Stimulated activated effector memory CD8-positive, alpha-beta T cell treated with anti-CD3 and anti-CD28 coated beads, Interleukin-12 subunit alpha, Interleukin-12 subunit beta, amount 100 ng/mL, for 72 hours (primary cell): ENCODE data around the gene UBE2QL1.

Experiments
- ATAC-seq: fragments of 150-1000 bp; cut with Tn5 transposase; 2 replicates; pipeline ENCODE4 v1.10.0; 2021
- DNase-seq, 2 donors: peaks; one replicate each; pipeline ENCODE4 v3.0.0; 2021 to 2022; ENCODE audit warnings: low spot score in 2 of 2
- H3K27ac Mint-ChIP-seq: one replicate; pipeline ENCODE4 v1.8.0; 2022; ENCODE audit warnings: mild to moderate bottlenecking, mixed read lengths
- H3K36me3 Mint-ChIP-seq: one replicate; pipeline ENCODE4 v1.8.0; 2022; ENCODE audit warnings: mild to moderate bottlenecking, mixed read lengths
- H3K4me1 Mint-ChIP-seq: one replicate; pipeline ENCODE4 v1.8.0; 2022; ENCODE audit warnings: mixed read lengths
- H3K4me3 Mint-ChIP-seq: one replicate; pipeline ENCODE4 v1.8.0; 2022; ENCODE audit warnings: mild to moderate bottlenecking, mixed read lengths
- H3K9me3 Mint-ChIP-seq: one replicate; pipeline ENCODE4 v1.8.0; 2022; ENCODE audit warnings: mixed read lengths

The UBE2QL1 gene

DNA sequence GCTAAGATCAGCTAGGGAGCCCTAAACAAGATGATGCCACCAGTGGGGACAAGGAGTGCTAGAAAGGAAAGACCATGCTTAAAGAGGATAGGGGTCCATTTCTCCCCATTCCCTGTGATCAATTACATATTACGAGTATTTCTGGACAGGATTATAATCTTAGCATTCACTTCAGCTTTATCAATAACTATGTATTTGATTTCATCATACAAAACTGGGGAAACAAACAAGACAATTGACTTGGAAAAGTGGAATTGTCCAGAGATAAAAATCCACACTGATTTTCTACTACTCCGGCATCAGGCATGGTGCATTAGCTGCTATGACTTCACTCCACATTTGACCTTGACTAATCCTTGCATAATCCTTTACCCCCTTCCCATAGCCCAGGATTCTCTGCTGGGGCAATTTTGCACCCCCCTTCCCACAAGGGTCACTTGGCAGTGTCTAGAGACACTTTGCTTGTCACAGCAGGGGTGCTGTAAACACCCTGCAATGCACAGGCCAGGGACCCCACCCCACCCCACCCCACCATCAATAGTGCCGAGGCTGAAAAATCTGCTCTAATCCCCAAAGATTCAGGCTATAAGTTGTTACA, 29.9 kb upstream of the UBE2QL1 start:
- no peaks in the 10 kb centered on the region for H3K36me3 Mint-ChIP-seq
- no peak for ATAC-seq

DNA sequence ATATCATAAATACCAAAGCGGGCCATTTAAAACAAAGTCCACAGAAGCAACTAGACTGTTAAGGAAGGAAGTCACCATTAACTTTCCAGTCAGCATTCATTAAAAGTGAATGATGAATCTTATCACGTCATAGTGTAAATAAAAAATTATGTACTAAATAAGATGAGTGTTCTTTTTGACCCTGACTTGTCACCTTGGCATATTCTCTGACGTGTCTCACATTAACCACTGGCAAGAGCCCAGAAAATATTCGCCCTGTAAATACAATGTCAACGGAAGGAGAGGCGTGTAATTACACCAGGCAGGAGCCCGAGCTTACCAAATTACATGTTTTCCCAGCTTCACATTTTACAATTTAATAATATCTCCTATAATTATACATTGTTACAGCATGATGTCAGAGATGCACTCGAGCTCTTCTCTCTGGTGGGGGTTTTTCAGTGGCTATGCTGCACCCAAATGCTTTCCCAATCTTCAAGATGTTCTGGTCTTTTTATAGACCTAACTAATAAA, 29.3 kb upstream of the UBE2QL1 start:
- no peaks in the 10 kb centered on the region for H3K4me1 Mint-ChIP-seq

More for the DNA sequence above, 29.9 kb upstream of the UBE2QL1 start:
- no peak overlapping the region for H3K27ac Mint-ChIP-seq
- no peaks in the 10 kb centered on the region for H3K4me1 Mint-ChIP-seq
- no peaks in the 10 kb centered on the region for H3K9me3 Mint-ChIP-seq
- DNase-seq = no peak
- no peak overlapping the region for H3K4me3 Mint-ChIP-seq

DNA sequence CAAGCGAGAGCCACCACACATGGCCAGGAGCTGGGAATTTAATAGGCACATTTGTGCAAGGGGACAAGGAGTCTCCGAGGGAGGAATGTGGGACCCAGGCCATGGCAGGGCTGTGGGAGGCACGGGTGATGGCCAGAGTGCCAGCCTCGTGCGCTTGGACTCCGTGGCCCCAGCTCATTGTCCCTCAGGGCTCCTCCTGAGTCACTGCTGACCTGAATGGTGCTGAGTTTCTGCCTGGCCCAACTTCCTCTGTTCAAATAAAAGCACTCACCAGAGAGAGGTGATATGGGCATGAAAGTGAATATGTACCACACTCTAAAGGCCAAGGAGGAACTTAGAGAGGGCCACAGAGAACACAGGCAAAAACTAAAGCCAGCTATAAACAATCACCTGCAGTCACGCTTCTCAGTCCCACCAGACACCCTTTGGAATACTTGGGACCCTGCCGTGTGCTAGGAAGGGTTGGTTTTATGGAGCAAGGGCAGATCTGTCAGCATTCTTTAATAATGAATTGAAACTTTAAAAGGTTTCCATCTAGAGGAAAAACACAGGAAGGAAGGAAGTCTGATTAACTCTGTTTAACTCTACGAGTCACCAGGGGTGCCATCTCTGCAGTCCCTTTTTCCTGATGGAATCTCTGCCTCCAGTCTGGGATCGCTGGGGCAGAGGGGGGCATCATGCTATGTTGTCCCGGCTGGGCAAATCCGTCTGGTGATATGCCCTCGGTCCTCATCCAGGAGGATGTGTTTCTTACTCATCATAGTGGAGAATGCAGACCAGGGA, 25.1 kb upstream of the UBE2QL1 start:
- DNase-seq = no peak
- no peaks in the 10 kb centered on the region for H3K36me3 Mint-ChIP-seq
- H3K27ac Mint-ChIP-seq = no peak overlapping the region
- ATAC-seq = no peak
- no peaks in the 10 kb centered on the region for H3K9me3 Mint-ChIP-seq
- no peak overlapping the region for H3K4me3 Mint-ChIP-seq
- no peaks in the 10 kb centered on the region for H3K4me1 Mint-ChIP-seq

More for the DNA sequence above, 29.3 kb upstream of the UBE2QL1 start:
- Mint-ChIP-seq H3K27ac (no peak overlapping the region), H3K36me3 (no peaks in the 10 kb centered on the region), H3K9me3 (no peaks in the 10 kb centered on the region), H3K4me3 (no peak overlapping the region)
- ATAC-seq (no peak), DNase-seq (no peak)

DNA sequence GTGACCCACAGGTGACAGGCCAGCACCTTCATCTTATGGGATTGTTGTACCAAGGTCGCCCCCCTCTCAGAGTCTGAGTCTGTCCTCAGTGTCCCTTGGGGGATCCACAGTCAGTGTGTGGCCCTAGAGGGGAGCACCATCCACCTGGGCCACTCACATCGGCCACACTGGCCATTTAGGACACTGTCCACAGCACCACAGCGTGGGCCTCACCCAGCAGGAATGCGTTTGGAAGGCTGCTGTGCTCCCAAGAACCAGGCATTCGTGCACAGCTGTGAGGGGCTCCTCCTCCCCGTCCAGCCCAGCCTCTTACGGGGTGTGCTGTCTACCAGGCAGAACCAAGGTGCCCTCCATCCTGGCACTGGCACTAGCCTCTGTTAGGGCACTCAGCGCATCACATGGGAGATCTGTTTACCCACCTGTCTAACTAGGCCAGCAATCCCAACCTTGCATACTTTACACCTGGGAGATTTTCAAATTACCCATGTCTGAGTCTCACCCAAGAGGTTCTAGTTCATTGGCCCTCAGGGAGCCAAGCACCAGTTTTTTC, 24.5 kb upstream of the UBE2QL1 start:
- no peaks in the 10 kb centered on the region for H3K36me3 Mint-ChIP-seq
- H3K4me3 Mint-ChIP-seq = no peak overlapping the region
- H3K9me3 Mint-ChIP-seq = no peaks in the 10 kb centered on the region
- no peak overlapping the region for H3K27ac Mint-ChIP-seq
- DNase-seq = no peak
- ATAC-seq = peak; percentile 24
- no peaks in the 10 kb centered on the region for H3K4me1 Mint-ChIP-seq

DNA sequence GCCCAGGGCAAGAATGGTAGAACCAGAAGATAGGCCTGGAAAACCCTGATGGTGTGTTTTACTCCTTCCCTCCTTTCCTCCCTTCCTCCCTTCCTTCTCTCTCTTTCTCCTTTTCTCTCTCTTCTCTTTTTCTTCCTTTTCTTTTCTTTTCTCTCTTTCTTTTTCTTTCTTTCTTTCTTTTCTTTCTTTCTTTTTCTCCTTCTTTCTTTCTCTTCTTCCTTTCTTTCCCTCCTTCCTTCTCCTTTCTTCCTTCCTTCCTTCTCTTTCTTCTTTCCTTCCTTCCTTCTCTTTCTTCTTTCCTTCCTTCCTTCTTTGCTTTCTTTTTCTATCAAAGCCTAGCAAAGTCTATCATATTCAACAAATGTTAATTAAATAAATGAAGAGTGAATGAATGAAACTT, 24.0 kb upstream of the UBE2QL1 start:
- no peaks in the 10 kb centered on the region for H3K9me3 Mint-ChIP-seq
- H3K4me1 Mint-ChIP-seq = no peaks in the 10 kb centered on the region
- no peak overlapping the region for H3K27ac Mint-ChIP-seq
- no peaks in the 10 kb centered on the region for H3K36me3 Mint-ChIP-seq
- no peak overlapping the region for H3K4me3 Mint-ChIP-seq
- no peak for ATAC-seq
- DNase-seq = no peak

DNA sequence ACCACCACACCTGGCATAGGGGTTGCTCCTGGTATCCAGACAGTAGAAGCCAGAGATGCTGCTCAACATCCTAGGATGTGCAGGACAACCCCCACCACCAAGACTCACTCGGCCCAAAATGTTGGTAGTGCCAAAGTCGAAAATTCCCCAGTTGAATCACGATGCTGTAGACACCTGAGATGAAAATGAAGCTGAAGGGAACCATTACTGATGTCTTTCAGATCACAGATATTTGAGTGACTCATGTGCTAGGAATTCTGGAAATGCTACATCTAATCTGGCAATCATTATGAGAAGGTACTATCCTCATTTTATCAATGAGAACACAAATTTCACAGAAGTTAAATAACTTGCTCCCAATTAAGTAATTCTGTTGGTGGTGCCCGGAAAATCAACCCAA, 21.0 kb upstream of the UBE2QL1 start:
- Mint-ChIP-seq H3K27ac (no peak overlapping the region), H3K4me1 (no peaks in the 10 kb centered on the region), H3K9me3 (no peaks in the 10 kb centered on the region), H3K36me3 (no peaks in the 10 kb centered on the region), H3K4me3 (no peak overlapping the region)
- no peak for DNase-seq
- ATAC-seq = no peak

DNA sequence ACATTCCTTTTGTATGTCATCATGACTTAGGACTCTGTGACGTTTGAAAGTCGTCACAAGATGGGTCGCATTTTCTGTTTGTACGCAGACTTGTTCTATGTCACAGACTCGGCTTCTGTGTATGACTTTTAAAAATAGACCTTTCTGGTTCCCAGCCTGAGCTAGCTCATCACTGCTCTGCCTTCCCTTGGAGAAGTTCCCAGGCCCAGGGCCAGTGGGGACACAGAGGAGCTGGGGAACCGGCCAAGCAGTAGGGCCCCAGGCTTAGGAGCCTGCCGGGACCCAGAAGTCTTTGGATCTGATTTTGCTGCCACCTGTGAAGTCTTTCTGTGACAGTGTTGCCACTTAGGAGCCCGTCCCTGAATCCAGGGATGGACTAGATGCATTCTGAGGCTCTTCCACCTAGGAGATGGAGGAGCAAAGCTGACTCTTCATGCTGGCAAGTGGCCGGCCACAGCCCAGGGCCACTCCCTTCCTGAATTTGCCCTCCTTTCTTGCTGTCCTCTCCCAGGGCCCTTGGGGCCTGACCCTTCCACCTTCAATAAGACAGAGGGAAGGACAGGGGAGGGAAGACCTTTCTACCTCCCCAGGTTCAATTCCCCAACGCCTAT, 18.1 kb upstream of the UBE2QL1 start:
- Mint-ChIP-seq H3K4me1 (peaks cover 5% of the 10 kb centered on the region), H3K9me3 (no peaks in the 10 kb centered on the region), H3K27ac (no peak overlapping the region), H3K36me3 (no peaks in the 10 kb centered on the region), H3K4me3 (no peak overlapping the region)
- DNase-seq (no peak), ATAC-seq (no peak)

DNA sequence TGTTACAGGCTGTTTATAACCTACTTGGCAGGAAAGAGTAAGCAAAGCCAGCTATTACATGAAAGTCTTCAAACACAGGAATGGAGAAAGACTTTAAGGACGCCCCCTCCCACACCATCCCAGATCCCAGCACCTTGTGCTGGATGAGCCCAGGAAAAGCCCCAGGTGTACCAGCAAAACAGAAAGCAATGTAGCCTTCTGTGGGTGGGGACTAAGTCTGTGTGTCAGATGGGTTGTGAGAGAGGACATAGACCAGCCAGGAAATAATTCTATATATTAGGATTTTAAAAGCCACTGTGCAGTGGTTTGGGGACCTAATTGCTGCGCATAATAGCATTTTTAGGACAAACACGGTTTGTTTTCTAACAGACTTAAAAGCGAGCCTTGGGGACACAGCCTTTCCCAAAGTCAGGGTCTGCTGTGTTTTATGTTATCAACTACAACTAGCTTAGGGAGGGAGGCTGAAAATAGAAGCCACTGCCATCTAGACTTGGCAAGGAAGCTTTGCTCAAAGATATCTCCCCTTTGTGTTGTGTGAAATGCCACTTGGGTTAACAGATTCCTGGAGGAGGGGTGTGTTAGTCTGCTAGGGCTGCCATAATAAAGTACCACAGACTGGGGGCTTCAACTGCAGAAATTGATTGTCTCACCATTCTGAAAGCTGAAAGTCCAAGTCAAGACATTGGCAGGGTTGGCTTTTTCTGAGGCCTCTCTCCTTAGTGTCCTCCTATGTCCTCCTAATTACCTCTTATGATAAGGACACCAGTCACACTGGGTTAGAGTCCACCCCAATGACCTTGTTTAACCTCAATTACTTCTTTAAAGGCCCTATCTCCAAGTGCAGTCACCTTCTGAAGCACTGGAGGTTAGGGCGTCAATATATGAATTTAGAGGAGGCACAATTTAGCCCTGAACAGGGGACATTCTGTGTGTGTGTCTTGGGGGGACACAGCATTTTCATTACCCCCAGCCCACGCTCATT, 17.2 kb upstream of the UBE2QL1 start:
- no peak overlapping the region for H3K4me3 Mint-ChIP-seq

DNA sequence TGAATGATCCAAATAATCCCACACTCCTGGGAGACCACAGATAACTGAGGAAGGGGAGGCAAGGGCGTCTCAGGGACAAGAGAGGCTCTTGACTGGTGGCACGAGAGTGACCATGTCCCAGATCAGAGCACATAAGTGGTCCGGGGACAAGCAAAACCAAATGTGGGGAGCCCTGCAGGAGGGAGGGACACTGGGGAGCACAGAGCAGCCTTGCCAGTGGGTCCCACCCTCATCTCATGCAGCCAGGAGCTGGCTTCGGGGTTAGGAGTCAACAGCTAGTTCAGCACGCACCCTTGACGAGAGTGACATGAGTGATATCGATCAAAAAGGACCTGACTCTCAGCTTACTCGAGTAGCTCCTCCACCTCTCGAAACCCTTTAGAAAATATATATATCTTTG, 16.5 kb upstream of the UBE2QL1 start:
- no peak for ATAC-seq
- Mint-ChIP-seq H3K27ac (no peak overlapping the region), H3K36me3 (no peaks in the 10 kb centered on the region), H3K9me3 (no peaks in the 10 kb centered on the region), H3K4me1 (peaks cover 6% of the 10 kb centered on the region), H3K4me3 (no peak overlapping the region)
- DNase-seq = no peak

More for the DNA sequence above, 17.2 kb upstream of the UBE2QL1 start:
- Mint-ChIP-seq H3K4me1 (peaks cover 6% of the 10 kb centered on the region), H3K27ac (no peak overlapping the region), H3K9me3 (no peaks in the 10 kb centered on the region), H3K36me3 (no peaks in the 10 kb centered on the region)
- DNase-seq = no peak
- no peak for ATAC-seq

DNA sequence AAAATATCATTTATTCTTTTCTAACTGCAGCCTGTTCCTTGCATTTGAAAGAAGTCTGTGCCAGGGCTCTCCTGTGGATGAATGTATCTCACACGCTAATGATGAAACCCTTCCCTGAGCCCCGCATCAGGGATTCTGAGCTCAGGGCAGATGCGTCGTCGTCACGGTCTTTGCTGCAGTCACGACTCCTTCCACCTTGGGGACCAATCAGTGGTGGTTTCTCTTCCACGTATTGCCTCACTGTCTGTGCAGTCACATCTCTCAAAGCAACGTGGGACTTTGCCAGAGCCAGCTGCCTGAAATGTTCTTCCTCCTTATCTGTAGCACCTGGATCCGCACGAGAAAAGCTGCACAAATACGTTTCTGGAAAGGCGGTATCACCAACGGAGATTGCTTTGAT, 13.9 kb upstream of the UBE2QL1 start:
- Mint-ChIP-seq H3K4me3 (no peak overlapping the region), H3K4me1 (peaks cover 6% of the 10 kb centered on the region), H3K36me3 (no peaks in the 10 kb centered on the region), H3K9me3 (no peaks in the 10 kb centered on the region), H3K27ac (no peak overlapping the region)
- ATAC-seq = no peak
- DNase-seq = no peak

DNA sequence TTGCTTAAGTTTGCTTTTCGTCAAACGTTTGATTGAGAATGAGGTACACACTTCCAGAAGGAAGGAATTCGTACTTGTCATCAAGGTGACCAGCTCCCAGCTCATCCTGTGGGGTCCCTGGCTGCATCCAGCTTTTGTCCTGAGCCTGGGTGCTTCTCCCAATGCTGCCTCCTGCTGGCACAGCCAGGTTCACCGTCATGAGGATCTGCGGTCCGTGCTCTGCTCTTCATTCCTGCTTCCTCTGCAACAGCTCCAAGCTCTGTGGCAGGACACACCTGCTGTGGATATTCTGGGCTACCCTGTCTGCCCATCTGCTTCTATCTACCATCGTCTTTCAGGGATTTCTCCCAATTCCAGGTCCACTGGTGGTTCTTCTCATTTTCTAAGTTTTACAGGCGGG, 13.3 kb upstream of the UBE2QL1 start:
- no peaks in the 10 kb centered on the region for H3K36me3 Mint-ChIP-seq
- no peaks in the 10 kb centered on the region for H3K9me3 Mint-ChIP-seq
- no peak overlapping the region for H3K27ac Mint-ChIP-seq
- no peak overlapping the region for H3K4me3 Mint-ChIP-seq
- DNase-seq (no peak), ATAC-seq (no peak)
- peaks cover 6% of the 10 kb centered on the region for H3K4me1 Mint-ChIP-seq

DNA sequence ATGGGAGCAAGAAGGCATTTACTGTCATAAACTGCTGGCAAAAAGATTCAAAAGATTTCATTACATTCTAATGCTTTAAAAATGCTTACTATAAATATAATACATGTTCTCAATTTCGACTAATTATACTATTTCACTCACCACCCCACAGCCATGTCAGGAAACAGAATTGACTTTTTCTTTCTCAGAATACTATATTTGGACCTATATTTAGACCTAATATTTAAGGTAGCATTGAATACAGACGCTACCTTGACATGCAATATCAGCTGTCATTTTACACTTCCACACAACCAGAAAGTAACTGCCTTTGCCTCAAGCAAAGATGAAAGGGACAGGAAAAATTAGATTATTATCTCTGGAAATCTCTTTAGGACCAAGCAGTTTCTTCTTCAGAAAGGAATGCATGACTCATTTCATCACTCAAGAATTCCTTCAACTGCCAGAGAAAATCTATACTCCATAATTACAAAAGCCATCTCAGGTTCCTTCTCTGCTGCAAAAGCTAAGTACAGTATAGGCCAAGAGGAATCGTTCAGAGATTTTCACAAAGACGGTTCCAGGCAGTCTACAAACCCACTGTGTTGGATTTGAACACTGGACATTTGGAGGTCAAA, 11.8 kb upstream of the UBE2QL1 start:
- peaks cover 6% of the 10 kb centered on the region for H3K4me1 Mint-ChIP-seq
- H3K9me3 Mint-ChIP-seq = no peaks in the 10 kb centered on the region
- H3K4me3 Mint-ChIP-seq = no peak overlapping the region
- ATAC-seq (no peak), DNase-seq (no peak)
- no peaks in the 10 kb centered on the region for H3K36me3 Mint-ChIP-seq
- H3K27ac Mint-ChIP-seq = no peak overlapping the region

DNA sequence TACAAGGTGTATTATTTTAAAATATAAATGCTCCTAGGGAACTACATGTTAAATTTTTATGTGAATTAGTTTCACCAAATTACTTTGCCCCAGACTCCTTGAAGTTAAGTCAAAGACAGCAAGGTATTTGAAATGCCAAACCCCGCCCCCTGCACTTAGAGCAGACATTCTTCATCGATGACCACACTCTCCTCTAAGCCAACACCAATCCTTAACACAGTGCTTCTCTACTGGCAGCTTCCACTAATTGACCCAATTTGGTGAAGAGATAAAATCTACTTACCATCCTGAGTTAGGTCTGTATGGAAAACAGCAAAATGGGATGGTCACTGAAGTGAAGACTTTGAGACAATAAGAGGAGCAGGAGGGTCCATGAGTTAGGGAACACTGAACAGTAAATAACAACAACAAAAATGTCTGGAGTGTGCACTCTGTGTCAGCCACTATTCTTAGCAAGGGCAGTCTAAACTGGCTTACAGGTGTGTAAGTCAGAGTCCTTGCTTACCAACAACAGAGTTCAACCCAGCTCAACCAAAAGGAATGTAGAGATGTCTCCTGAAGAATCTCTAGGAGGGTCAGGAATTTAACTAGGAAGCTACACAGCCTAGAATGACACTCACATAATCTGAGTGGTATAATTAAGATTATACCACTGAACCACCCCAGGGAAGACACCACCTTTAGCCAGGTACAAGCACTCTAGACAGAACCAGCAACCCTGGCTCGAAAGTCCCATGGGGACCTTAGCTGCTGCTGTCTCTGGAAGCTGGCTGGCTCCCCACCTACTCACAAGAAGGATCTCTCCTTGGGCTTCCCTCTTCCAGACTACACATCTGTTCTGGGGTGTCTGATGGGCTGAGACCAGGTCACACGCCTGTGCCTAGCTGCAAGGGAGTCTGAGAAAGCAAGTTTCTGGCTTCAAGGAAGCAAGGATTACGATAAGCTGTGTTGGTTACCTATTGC, 8.8 kb upstream of the UBE2QL1 start:
- Mint-ChIP-seq H3K4me3 (no peak overlapping the region), H3K4me1 (peaks cover 6% of the 10 kb centered on the region), H3K9me3 (no peaks in the 10 kb centered on the region), H3K27ac (no peak overlapping the region), H3K36me3 (no peaks in the 10 kb centered on the region)
- DNase-seq = no peak
- no peak for ATAC-seq
